Adrenal gland (tissue), 5 donors: ENCODE measurements around the gene EPG5.

Experiments used
- POLR2A ChIP-seq, 2 donors: fragments of 450-650 bp; IDR thresholded peaks; one replicate each; pipeline ENCODE4 v1.6.1; 2017; ENCODE audit warnings: antibody characterized with exemption in 2 of 2, mild to moderate bottlenecking in 2 of 2, moderate library complexity in 1 of 2
- TF ChIP-seq, protein P1 (sequence below), 6 experiments: fragments of 450-650 bp in 4 of 6; fragments of 200-600 bp in 2 of 6; sonication (generic) in 1 of 6; IDR thresholded peaks; 1 replicate in 5 of 6; 2 replicates in 1 of 6; pipeline versions ENCODE4 v1.5.1 to v1.8.0; 2016 to 2021; ENCODE audit warnings: antibody characterized with exemption in 6 of 6, mild to moderate bottlenecking in 2 of 6, moderate library complexity in 1 of 6
- donor health status: DM: no; HTN: no; CAD: no.

DNA sequence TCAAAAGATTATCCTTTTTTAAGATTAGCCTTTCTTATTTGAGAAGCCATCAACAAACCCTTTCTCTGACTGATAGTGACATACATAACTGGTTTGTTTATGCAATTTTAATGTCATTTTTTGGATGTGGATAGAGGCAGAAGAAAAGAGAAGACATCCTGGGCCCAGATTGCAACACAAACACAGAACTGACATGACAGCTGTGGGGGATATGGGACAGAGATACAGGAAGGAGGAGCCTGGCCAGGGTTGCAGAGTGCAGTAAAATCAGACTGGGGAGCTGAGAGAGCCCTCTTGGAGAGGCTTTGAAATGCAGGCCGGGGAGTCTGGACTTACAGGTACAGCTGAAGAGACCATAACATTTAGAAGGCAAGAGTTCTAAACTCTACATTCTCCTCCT lies 76.5 kb downstream of the EPG5 start:
- TF ChIP-seq, protein P1, sequence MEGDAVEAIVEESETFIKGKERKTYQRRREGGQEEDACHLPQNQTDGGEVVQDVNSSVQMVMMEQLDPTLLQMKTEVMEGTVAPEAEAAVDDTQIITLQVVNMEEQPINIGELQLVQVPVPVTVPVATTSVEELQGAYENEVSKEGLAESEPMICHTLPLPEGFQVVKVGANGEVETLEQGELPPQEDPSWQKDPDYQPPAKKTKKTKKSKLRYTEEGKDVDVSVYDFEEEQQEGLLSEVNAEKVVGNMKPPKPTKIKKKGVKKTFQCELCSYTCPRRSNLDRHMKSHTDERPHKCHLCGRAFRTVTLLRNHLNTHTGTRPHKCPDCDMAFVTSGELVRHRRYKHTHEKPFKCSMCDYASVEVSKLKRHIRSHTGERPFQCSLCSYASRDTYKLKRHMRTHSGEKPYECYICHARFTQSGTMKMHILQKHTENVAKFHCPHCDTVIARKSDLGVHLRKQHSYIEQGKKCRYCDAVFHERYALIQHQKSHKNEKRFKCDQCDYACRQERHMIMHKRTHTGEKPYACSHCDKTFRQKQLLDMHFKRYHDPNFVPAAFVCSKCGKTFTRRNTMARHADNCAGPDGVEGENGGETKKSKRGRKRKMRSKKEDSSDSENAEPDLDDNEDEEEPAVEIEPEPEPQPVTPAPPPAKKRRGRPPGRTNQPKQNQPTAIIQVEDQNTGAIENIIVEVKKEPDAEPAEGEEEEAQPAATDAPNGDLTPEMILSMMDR (IDR thresholded peaks at IDR 0.05) = no peak
- TF ChIP-seq POLR2A (IDR thresholded peaks at IDR 0.05) = no peak
